ENCODE data around the gene L3MBTL1.

Gene L3MBTL1

GRCh38 chr20:43568706-43569105, 61.2 kb downstream of the L3MBTL1 start:
- Histone ChIP-seq H3K27me3 (ENCODE audit: control insufficient read depth, insufficient read depth, low read length) (no peaks in the 10 kb centered on the region), H3K9me3 (ENCODE audit: control insufficient read depth, insufficient read depth, low read length) (no peaks in the 10 kb centered on the region), H3K4me3 (ENCODE audit: low read depth, low read length) (no peak overlapping the region), H3K36me3 (ENCODE audit: control insufficient read depth, insufficient read depth, low read length) (no peaks in the 10 kb centered on the region), H3K9ac (ENCODE audit: low read depth, low read length) (no peak overlapping the region), H3K4me1 (ENCODE audit: control insufficient read depth, insufficient read depth, low read length) (no peaks in the 10 kb centered on the region)

DNA sequence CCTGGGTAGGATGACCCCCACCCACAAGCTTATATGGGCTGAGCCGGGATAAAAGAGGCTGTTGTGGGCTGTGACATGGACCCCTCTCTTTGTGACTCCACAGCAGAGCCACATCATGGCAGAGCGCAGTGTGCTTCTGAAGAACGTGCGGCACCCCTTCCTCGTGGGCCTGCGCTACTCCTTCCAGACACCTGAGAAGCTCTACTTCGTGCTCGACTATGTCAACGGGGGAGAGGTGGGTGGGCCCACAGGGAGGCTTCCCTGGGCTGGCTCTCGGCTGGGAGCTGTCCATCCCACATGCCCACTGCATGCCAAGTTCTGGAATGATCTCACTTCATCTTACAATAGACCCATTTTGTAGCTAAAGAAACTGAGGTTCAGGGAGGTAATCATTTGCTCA, 61.8 kb downstream of the L3MBTL1 start:
- Histone ChIP-seq H3K4me3 (ENCODE audit: low read depth, low read length) (no peak overlapping the region), H3K9ac (ENCODE audit: low read depth, low read length) (no peak overlapping the region), H3K4me1 (ENCODE audit: control insufficient read depth, insufficient read depth, low read length) (no peaks in the 10 kb centered on the region), H3K27me3 (ENCODE audit: control insufficient read depth, insufficient read depth, low read length) (no peaks in the 10 kb centered on the region), H3K36me3 (ENCODE audit: control insufficient read depth, insufficient read depth, low read length) (no peaks in the 10 kb centered on the region), H3K9me3 (ENCODE audit: control insufficient read depth, insufficient read depth, low read length) (no peaks in the 10 kb centered on the region)

DNA sequence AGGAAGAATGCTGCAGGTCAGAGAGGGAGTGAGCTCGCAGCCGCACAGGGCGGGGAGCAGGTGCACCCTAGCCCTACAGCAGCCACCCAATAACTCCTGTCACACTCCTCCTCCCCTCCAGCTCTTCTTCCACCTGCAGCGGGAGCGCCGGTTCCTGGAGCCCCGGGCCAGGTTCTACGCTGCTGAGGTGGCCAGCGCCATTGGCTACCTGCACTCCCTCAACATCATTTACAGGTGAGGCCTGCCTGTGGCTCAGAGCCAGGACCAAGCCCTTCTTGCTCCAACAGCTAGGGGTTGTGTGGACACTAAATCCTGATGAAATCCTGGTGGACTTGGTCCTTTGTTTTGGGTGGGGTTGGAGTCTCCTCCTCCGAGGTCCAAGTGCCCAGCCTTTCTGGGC, 63.0 kb downstream of the L3MBTL1 start:
- Histone ChIP-seq H3K4me1 (ENCODE audit: control insufficient read depth, insufficient read depth, low read length) (no peaks in the 10 kb centered on the region), H3K27me3 (ENCODE audit: control insufficient read depth, insufficient read depth, low read length) (no peaks in the 10 kb centered on the region), H3K4me3 (ENCODE audit: low read depth, low read length) (no peak overlapping the region), H3K9me3 (ENCODE audit: control insufficient read depth, insufficient read depth, low read length) (no peaks in the 10 kb centered on the region), H3K9ac (ENCODE audit: low read depth, low read length) (no peak overlapping the region), H3K36me3 (ENCODE audit: control insufficient read depth, insufficient read depth, low read length) (no peaks in the 10 kb centered on the region)

GRCh38 chr20:43571310-43571709, 63.8 kb downstream of the L3MBTL1 start:
- no peaks in the 10 kb centered on the region for H3K36me3 ChIP-seq (ENCODE audit: control insufficient read depth, insufficient read depth, low read length)
- H3K27me3 ChIP-seq (ENCODE audit: control insufficient read depth, insufficient read depth, low read length) = no peaks in the 10 kb centered on the region
- H3K9ac ChIP-seq (ENCODE audit: low read depth, low read length) = no peak overlapping the region
- no peaks in the 10 kb centered on the region for H3K4me1 ChIP-seq (ENCODE audit: control insufficient read depth, insufficient read depth, low read length)
- H3K4me3 ChIP-seq (ENCODE audit: low read depth, low read length) = no peak overlapping the region
- H3K9me3 ChIP-seq (ENCODE audit: control insufficient read depth, insufficient read depth, low read length) = no peaks in the 10 kb centered on the region

DNA sequence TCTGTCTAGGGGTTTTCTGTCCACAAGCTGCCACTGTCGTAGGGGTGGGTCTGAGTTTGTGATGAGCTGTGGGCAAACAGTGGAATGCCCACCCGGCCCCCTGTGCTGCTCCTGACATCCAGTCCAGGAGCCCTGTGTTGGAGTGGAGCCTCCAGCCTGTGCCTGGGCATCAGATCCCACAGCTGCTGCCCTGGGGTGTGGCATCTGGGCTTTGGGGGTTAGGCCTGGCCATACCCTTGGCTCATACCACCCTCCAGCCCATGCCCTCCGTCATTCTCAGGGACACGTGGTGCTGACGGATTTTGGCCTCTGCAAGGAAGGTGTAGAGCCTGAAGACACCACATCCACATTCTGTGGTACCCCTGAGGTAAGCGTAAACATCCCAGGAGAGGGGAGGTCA, 64.3 kb downstream of the L3MBTL1 start:
- Histone ChIP-seq H3K9me3 (ENCODE audit: control insufficient read depth, insufficient read depth, low read length) (no peaks in the 10 kb centered on the region), H3K9ac (ENCODE audit: low read depth, low read length) (no peak overlapping the region), H3K27me3 (ENCODE audit: control insufficient read depth, insufficient read depth, low read length) (no peaks in the 10 kb centered on the region), H3K36me3 (ENCODE audit: control insufficient read depth, insufficient read depth, low read length) (no peaks in the 10 kb centered on the region), H3K4me1 (ENCODE audit: control insufficient read depth, insufficient read depth, low read length) (no peaks in the 10 kb centered on the region), H3K4me3 (ENCODE audit: low read depth, low read length) (no peak overlapping the region)

DNA sequence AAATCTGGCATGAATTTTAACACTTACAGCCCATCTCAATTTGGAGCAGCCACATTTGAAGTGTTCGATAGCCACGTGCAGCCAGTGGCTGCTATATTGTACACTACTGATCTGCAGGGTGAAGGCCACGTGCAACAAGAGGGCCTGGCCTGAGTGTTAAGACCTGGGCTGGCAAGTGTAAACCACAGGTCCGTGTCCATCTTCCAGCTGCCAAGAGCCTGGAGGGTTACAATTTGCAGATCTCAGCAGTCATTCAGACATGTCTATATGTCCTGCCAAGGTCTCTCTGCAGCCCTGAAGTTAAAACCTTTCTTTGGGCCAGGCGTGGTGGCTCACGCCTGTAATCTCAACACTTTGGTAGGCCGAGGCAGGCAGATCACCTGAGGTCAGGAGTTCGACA, 65.4 kb downstream of the L3MBTL1 start:
- Histone ChIP-seq H3K9me3 (ENCODE audit: control insufficient read depth, insufficient read depth, low read length) (no peaks in the 10 kb centered on the region), H3K9ac (ENCODE audit: low read depth, low read length) (no peak overlapping the region), H3K4me3 (ENCODE audit: low read depth, low read length) (no peak overlapping the region), H3K27me3 (ENCODE audit: control insufficient read depth, insufficient read depth, low read length) (no peaks in the 10 kb centered on the region), H3K36me3 (ENCODE audit: control insufficient read depth, insufficient read depth, low read length) (no peaks in the 10 kb centered on the region), H3K4me1 (ENCODE audit: control insufficient read depth, insufficient read depth, low read length) (no peaks in the 10 kb centered on the region)

GRCh38 chr20:43576108-43576507, 68.6 kb downstream of the L3MBTL1 start:
- Histone ChIP-seq H3K4me3 (ENCODE audit: low read depth, low read length) (no peak overlapping the region), H3K27me3 (ENCODE audit: control insufficient read depth, insufficient read depth, low read length) (no peaks in the 10 kb centered on the region), H3K4me1 (ENCODE audit: control insufficient read depth, insufficient read depth, low read length) (no peaks in the 10 kb centered on the region), H3K36me3 (ENCODE audit: control insufficient read depth, insufficient read depth, low read length) (no peaks in the 10 kb centered on the region), H3K9ac (ENCODE audit: low read depth, low read length) (no peak overlapping the region), H3K9me3 (ENCODE audit: control insufficient read depth, insufficient read depth, low read length) (no peaks in the 10 kb centered on the region)

DNA sequence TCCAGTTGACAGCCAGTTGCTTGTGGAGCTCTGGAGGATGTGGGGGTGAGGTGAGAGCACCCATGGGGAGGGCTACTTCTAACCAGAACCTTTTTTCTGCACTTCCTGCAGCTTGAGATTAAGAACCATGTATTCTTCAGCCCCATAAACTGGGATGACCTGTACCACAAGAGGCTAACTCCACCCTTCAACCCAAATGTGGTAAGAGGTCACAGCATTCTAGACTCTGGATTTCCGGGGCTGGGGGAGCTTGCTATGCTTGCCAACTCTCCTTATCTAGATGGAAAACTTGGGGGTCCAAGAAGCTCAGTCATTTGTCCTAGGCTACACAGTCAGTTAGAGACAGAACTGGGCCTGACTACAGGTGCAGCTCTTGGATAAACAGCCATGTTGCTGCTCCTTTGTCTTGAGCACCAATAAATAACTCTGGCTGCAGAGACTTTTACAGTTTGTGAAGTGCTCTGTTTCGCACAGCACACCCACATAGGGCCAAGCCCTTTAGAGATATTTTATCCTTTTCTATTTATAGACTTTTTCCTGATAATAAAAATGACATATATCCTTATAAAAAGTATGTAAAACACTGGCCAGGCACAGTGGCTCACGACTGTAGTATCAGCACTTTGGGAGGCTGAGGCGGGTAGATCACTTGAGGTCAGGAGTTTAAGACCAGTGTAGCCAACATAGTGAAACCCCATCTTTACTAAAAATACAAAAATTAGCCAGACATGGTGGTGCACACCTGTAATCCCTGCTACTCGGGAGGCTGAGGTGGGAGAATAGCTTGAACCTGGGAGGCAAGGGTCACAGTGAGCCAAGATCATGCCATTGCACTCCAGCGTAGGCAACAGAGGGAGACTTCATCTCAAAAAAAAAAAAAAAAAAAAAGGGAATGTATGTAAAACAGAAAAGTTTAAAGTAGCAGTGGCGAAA, 72.6 kb downstream of the L3MBTL1 start:
- H3K36me3 ChIP-seq (ENCODE audit: control insufficient read depth, insufficient read depth, low read length) = no peaks in the 10 kb centered on the region
- peaks cover 5% of the 10 kb centered on the region for H3K4me1 ChIP-seq (ENCODE audit: control insufficient read depth, insufficient read depth, low read length)
- no peak overlapping the region for H3K9ac ChIP-seq (ENCODE audit: low read depth, low read length)

GRCh38 chr20:43583133-43583864, 75.8 kb downstream of the L3MBTL1 start:
- no peaks in the 10 kb centered on the region for H3K9me3 ChIP-seq (ENCODE audit: control insufficient read depth, insufficient read depth, low read length)
- H3K4me3 ChIP-seq (ENCODE audit: low read depth, low read length) = no peak overlapping the region
- no peaks in the 10 kb centered on the region for H3K27me3 ChIP-seq (ENCODE audit: control insufficient read depth, insufficient read depth, low read length)
- H3K9ac ChIP-seq (ENCODE audit: low read depth, low read length) = no peak overlapping the region
- H3K36me3 ChIP-seq (ENCODE audit: control insufficient read depth, insufficient read depth, low read length) = no peaks in the 10 kb centered on the region
- peaks cover 5% of the 10 kb centered on the region for H3K4me1 ChIP-seq (ENCODE audit: control insufficient read depth, insufficient read depth, low read length)

More for the DNA sequence above, 72.6 kb downstream of the L3MBTL1 start:
- Histone ChIP-seq H3K9me3 (ENCODE audit: control insufficient read depth, insufficient read depth, low read length) (no peaks in the 10 kb centered on the region), H3K4me3 (ENCODE audit: low read depth, low read length) (no peak overlapping the region), H3K27me3 (ENCODE audit: control insufficient read depth, insufficient read depth, low read length) (no peaks in the 10 kb centered on the region)

GRCh38 chr20:43583982-43584432, 76.5 kb downstream of the L3MBTL1 start:
- no peaks in the 10 kb centered on the region for H3K9me3 ChIP-seq (ENCODE audit: control insufficient read depth, insufficient read depth, low read length)
- H3K4me1 ChIP-seq (ENCODE audit: control insufficient read depth, insufficient read depth, low read length) = peaks cover 5% of the 10 kb centered on the region
- H3K9ac ChIP-seq (ENCODE audit: low read depth, low read length) = no peak overlapping the region
- H3K36me3 ChIP-seq (ENCODE audit: control insufficient read depth, insufficient read depth, low read length) = no peaks in the 10 kb centered on the region
- H3K27me3 ChIP-seq (ENCODE audit: control insufficient read depth, insufficient read depth, low read length) = no peaks in the 10 kb centered on the region
- no peak overlapping the region for H3K4me3 ChIP-seq (ENCODE audit: low read depth, low read length)

GRCh38 chr20:43584448-43585136, 77.1 kb downstream of the L3MBTL1 start:
- Histone ChIP-seq H3K36me3 (ENCODE audit: control insufficient read depth, insufficient read depth, low read length) (no peaks in the 10 kb centered on the region), H3K9ac (ENCODE audit: low read depth, low read length) (no peak overlapping the region)

More at GRCh38 chr20:43584448-43585136, 77.1 kb downstream of the L3MBTL1 start:
- H3K9me3 ChIP-seq (ENCODE audit: control insufficient read depth, insufficient read depth, low read length) = no peaks in the 10 kb centered on the region
- H3K4me3 ChIP-seq (ENCODE audit: low read depth, low read length) = no peak overlapping the region
- H3K4me1 ChIP-seq (ENCODE audit: control insufficient read depth, insufficient read depth, low read length) = peaks cover 5% of the 10 kb centered on the region
- H3K27me3 ChIP-seq (ENCODE audit: control insufficient read depth, insufficient read depth, low read length) = no peaks in the 10 kb centered on the region
